ENCODE measurements around the gene KDF1. TPM values are rescaled to one million over a fixed set of nuclear protein-coding genes. Genes with fewer than 3 reads are reported as not detected.

Gene KDF1
- total RNA-seq, 1 experiment from 2014 or later, result 20.5 TPM

- no peak overlapping the region for H3K4me3 ChIP-seq
- H3K9me3 ChIP-seq (ENCODE audit: insufficient read depth, low read depth), result no peaks in the 10 kb centered on the region
- H3K4me2 ChIP-seq, result no peak overlapping the region
- H3K27ac ChIP-seq, result no peak overlapping the region
- no TSS peak for BruUV-seq (replicated peaks)
- H3F3A ChIP-seq (ENCODE audit: insufficient read depth, low read depth), result peaks cover 26% of the 10 kb centered on the region; the same call in 1 of the 2 replicates
- no peaks in the 10 kb centered on the region for H3K36me3 ChIP-seq (ENCODE audit: low read depth)
- no peaks in the 10 kb centered on the region for H3K79me2 ChIP-seq (ENCODE audit: low read depth)
- H3K4me1 ChIP-seq (replicated peaks; ENCODE audit: insufficient read depth), result peaks cover 11% of the 10 kb centered on the region
- no peaks in the 10 kb centered on the region for H3K27me3 ChIP-seq (ENCODE audit: insufficient read depth, low read depth)
- ChIA-PET POLR2A (ENCODE audit: unreplicated experiment) (interaction anchor here (0.7 kb wide), 1 partner anchor 314 kb away, joined by 10 read pairs; no protein-coding TSS in a partner anchor), CTCF (no interaction called here)
- intact Hi-C loops (cut with micrococcal nuclease; ENCODE audit: unreplicated experiment), result no loop called here
- no peaks in the 10 kb centered on the region for H4K20me1 ChIP-seq (ENCODE audit: insufficient read depth)
- no peak overlapping the region for H2AFZ ChIP-seq
- TF ChIP-seq EZH2 (IDR thresholded peaks at IDR 0.05; ENCODE audit: low read depth) (no peak), CTCF (conservative IDR thresholded peaks at IDR 0.05) (no peak)
- DNase-seq, result no peak
- H3K9me2 ChIP-seq (ENCODE audit: insufficient read depth), result no peaks in the 10 kb centered on the region
Observed at GRCh38 chr1:26913389-26913753, 46.9 kb downstream of the KDF1 start.

DNA sequence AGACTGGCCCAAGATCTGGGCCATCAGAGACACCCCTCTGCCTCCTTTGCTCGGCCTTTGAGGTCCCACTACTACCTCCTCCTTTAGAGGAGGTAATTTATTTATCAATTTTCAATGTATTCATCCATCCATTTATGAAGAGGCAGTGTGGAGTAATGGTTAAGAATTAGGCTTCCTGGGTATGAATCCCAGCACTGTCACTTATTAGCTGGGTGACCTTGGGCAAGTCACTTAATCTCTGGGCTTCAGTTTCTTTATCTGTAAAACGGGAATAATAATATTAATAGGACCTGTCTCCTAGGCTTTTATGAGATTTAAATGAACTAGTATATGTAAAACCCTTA, 48.1 kb downstream of the KDF1 start:
- TF ChIP-seq EZH2 (IDR thresholded peaks at IDR 0.05; ENCODE audit: low read depth) (no peak), CTCF (conservative IDR thresholded peaks at IDR 0.05) (no peak)
- ChIA-PET CTCF (interaction anchor here (0.5 kb wide), 1 partner anchor 49 kb away, joined by 3 read pairs; no protein-coding TSS in a partner anchor), POLR2A (ENCODE audit: unreplicated experiment) (no interaction called here)
- no peak overlapping the region for H3K4me2 ChIP-seq
- H3K9me3 ChIP-seq (ENCODE audit: insufficient read depth, low read depth), result no peaks in the 10 kb centered on the region
- no TSS peak for BruUV-seq (replicated peaks)
- H3K4me1 ChIP-seq (replicated peaks; ENCODE audit: insufficient read depth), result peaks cover 16% of the 10 kb centered on the region
- H3F3A ChIP-seq (ENCODE audit: insufficient read depth, low read depth), result peaks cover 34% of the 10 kb centered on the region
- H4K20me1 ChIP-seq (ENCODE audit: insufficient read depth), result no peaks in the 10 kb centered on the region
- no peak overlapping the region for H3K27ac ChIP-seq
- no peak for DNase-seq
- no peaks in the 10 kb centered on the region for H3K36me3 ChIP-seq (ENCODE audit: low read depth)
- H2AFZ ChIP-seq, result no peak overlapping the region
- no peaks in the 10 kb centered on the region for H3K79me2 ChIP-seq (ENCODE audit: low read depth)
- no peak overlapping the region for H3K4me3 ChIP-seq
- intact Hi-C loops (cut with micrococcal nuclease; ENCODE audit: unreplicated experiment), result no loop called here
- H3K27me3 ChIP-seq (ENCODE audit: insufficient read depth, low read depth), result no peaks in the 10 kb centered on the region
- H3K9me2 ChIP-seq (ENCODE audit: insufficient read depth), result no peaks in the 10 kb centered on the region

GRCh38 chr1:26911399-26912146, 48.7 kb downstream of the KDF1 start:
- Histone ChIP-seq H3K9me2 (ENCODE audit: insufficient read depth) (no peaks in the 10 kb centered on the region), H3K79me2 (ENCODE audit: low read depth) (no peaks in the 10 kb centered on the region), H3K4me2 (no peak overlapping the region), H3F3A (ENCODE audit: insufficient read depth, low read depth) (peaks cover 36% of the 10 kb centered on the region), H3K36me3 (ENCODE audit: low read depth) (no peaks in the 10 kb centered on the region), H3K4me1 (replicated peaks; ENCODE audit: insufficient read depth) (peaks cover 16% of the 10 kb centered on the region), H3K27ac (no peak overlapping the region), H4K20me1 (ENCODE audit: insufficient read depth) (no peaks in the 10 kb centered on the region), H3K27me3 (ENCODE audit: insufficient read depth, low read depth) (no peaks in the 10 kb centered on the region), H3K4me3 (no peak overlapping the region), H3K9me3 (ENCODE audit: insufficient read depth, low read depth) (no peaks in the 10 kb centered on the region), H2AFZ (no peak overlapping the region)
- DNase-seq, result no peak
- ChIA-PET POLR2A (ENCODE audit: unreplicated experiment) (no interaction called here), CTCF (no interaction called here)
- BruUV-seq (replicated peaks), result no TSS peak
- intact Hi-C loops (cut with micrococcal nuclease; ENCODE audit: unreplicated experiment), result no loop called here
- no peak for TF ChIP-seq EZH2 (IDR thresholded peaks at IDR 0.05; ENCODE audit: low read depth)
- no peak for TF ChIP-seq CTCF (conservative IDR thresholded peaks at IDR 0.05)

All from PC-9 (cell line).